HFFc6 (cell line): ENCODE data around the gene GDF7. TPM values are rescaled to one million over a fixed set of nuclear protein-coding genes. Genes with fewer than 3 reads are reported as not detected.
A peak's percentile ranks its signal among the peaks of the same experiment; 100 is the strongest.

Experiments used
- DNase-seq: peaks from one replicate; pipeline ENCODE4 v3.0.0-alpha.2; 2018
- H3K27ac Mint-ChIP-seq: 2 replicates; pipeline ENCODE4 v1.8.0; 2020; ENCODE audit warnings: mild to moderate bottlenecking, mixed read lengths
- H3K27me3 Mint-ChIP-seq: 2 replicates; pipeline ENCODE4 v1.8.0; 2021; ENCODE audit warnings: mild to moderate bottlenecking, moderate library complexity, mixed read lengths; ENCODE audit not compliant: insufficient read depth
- H3K36me3 Mint-ChIP-seq: 2 replicates; pipeline ENCODE4 v1.8.0; 2021; ENCODE audit warnings: low read depth, mixed read lengths
- H3K4me1 Mint-ChIP-seq: 2 replicates; pipeline ENCODE4 v1.8.0; 2020; ENCODE audit warnings: low read depth, mixed read lengths
- H3K4me3 Mint-ChIP-seq: 2 replicates; pipeline ENCODE4 v1.8.0; 2020; ENCODE audit warnings: mild to moderate bottlenecking, moderate library complexity, mixed read lengths
- H3K9me3 Mint-ChIP-seq: 2 replicates; pipeline ENCODE4 v1.8.0; 2020; ENCODE audit warnings: mild to moderate bottlenecking, mixed read lengths
- total RNA-seq, 6 experiments: library from RNA; stranded (reverse); fragmentation: NEBNext Ultra II Directional; extraction: Animal tissue kit (Norgen Biotek cat#: 25700); gene quantifications; 2 replicates in 1 of 6; 3 replicates in 5 of 6; pipeline ENCODE4 v1.2.3, GENCODE V29; 2021
- TF ChIP-seq, protein P1 (sequence below): fragments of 200-600 bp; sonication (generic); IDR thresholded peaks from 2 replicates; pipeline ENCODE4 v1.5.0; 2021; ENCODE audit warnings: antibody characterized with exemption, mild to moderate bottlenecking

GDF7 gene
- total RNA-seq, 6 experiments from 2014 or later = 0.05 TPM; not detected in 5

- peaks cover 7% of the 10 kb centered on the region for H3K27me3 Mint-ChIP-seq
- peaks cover 17% of the 10 kb centered on the region for H3K4me1 Mint-ChIP-seq
- no peaks in the 10 kb centered on the region for H3K36me3 Mint-ChIP-seq
- no peaks in the 10 kb centered on the region for H3K9me3 Mint-ChIP-seq
- TF ChIP-seq, protein P1, sequence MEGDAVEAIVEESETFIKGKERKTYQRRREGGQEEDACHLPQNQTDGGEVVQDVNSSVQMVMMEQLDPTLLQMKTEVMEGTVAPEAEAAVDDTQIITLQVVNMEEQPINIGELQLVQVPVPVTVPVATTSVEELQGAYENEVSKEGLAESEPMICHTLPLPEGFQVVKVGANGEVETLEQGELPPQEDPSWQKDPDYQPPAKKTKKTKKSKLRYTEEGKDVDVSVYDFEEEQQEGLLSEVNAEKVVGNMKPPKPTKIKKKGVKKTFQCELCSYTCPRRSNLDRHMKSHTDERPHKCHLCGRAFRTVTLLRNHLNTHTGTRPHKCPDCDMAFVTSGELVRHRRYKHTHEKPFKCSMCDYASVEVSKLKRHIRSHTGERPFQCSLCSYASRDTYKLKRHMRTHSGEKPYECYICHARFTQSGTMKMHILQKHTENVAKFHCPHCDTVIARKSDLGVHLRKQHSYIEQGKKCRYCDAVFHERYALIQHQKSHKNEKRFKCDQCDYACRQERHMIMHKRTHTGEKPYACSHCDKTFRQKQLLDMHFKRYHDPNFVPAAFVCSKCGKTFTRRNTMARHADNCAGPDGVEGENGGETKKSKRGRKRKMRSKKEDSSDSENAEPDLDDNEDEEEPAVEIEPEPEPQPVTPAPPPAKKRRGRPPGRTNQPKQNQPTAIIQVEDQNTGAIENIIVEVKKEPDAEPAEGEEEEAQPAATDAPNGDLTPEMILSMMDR = 0 out of 2 replicates have a peak, but pooled peaks have one; percentile 20
- peak overlapping the region; percentile 60 for H3K27ac Mint-ChIP-seq
- DNase-seq = peak; percentile 66
- peak overlapping the region; percentile 25; the same call in 1 of the 2 replicates for H3K4me3 Mint-ChIP-seq
These were observed 8.2 kb downstream of the GDF7 start for GRCh38 chr2:20674974-20675679.

DNA sequence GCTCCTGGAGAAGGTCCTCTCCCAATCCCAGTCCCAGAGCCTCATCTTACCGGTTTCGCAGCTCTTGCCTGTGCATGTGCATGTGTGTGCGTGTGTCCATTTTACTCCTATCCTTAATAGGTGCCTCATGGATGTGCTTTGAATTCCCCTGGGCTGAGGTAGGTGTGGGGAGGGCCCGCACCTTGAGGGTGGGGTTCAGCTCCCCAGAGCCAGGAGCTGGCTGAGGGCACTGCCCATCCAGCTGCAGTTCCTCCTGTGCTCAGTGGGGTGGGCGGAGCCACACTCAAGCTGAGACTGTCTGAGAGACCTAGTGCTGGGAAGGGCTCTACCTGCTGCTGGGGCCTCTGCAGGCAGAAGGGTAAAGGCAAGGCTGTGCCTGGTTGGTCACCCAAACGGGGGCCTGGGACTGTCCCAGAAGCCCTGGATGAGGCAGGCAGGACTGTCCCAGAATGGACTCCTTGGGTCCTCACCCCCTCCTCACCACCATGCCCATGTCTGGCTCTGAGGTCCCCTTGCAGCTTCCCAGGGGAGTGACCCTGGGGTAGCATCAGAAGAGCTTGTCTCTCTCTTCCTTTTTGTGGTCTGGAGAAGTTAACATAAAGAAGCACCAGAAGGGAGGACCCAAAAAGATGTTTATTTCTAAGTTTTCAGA, 8.9 kb downstream of the GDF7 start:
- Mint-ChIP-seq H3K27me3 (peaks cover 7% of the 10 kb centered on the region), H3K36me3 (no peaks in the 10 kb centered on the region), H3K4me3 (peak overlapping the region; percentile 25), H3K9me3 (no peaks in the 10 kb centered on the region), H3K4me1 (peaks cover 17% of the 10 kb centered on the region), H3K27ac (peak overlapping the region; percentile 60; the same call in 1 of the 2 replicates)
- DNase-seq = no peak
- TF ChIP-seq, protein P1 = no peak

DNA sequence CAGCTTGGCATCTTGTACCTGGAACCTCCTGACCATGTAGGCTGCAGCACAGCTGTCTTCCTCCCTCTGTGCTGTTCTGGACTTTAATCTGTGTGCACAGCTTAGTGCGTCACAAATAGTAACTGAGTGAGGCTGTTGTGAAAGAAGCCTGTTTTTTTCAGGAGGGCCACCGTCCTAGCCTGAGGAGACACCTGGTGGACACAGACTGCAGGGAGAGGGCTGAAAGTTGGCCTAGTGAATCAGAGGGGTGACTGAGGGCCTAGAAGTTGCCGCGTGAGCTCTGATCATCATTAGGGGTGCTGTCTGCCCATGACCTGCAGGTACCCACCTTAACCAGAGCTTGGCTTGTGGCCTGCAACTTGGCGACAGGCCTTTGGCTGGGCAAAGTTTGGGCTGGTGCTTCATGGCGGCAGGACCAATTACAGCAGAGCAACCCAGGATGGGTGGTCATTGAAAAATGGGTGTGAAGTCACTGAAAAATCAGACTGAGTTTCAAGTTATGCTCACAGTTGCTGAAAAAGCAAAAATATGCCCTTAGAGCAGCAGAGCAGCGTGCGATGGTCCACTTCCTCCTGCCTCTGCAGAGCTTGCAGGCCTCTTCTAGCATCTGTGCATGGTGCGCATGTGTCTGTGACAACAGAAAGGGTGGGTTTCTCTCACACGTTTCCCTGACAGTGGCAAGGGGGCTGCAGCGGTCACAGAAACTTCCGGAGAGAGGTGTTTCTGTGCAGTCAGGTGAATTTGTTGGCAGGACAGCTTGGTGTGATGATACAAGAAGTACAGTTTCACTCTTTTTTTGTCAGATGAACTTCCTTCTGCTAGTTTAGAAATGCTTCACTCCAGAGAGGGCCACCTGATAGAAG, 9.6 kb downstream of the GDF7 start:
- Mint-ChIP-seq H3K27ac (no peak overlapping the region), H3K4me3 (no peak overlapping the region), H3K27me3 (peaks cover 7% of the 10 kb centered on the region), H3K9me3 (no peaks in the 10 kb centered on the region), H3K4me1 (peaks cover 17% of the 10 kb centered on the region), H3K36me3 (no peaks in the 10 kb centered on the region)
- TF ChIP-seq, protein P1 = no peak
- no peak for DNase-seq

- no peak for DNase-seq
- Mint-ChIP-seq H3K27me3 (peaks cover 5% of the 10 kb centered on the region), H3K27ac (no peak overlapping the region), H3K9me3 (no peaks in the 10 kb centered on the region), H3K36me3 (no peaks in the 10 kb centered on the region), H3K4me3 (no peak overlapping the region), H3K4me1 (peaks cover 17% of the 10 kb centered on the region)
- TF ChIP-seq, protein P1 = peak; percentile 59
These were observed 10.5 kb downstream of the GDF7 start for GRCh38 chr2:20677301-20678085.

GRCh38 chr2:20678086-20678395, 11.1 kb downstream of the GDF7 start:
- Mint-ChIP-seq H3K9me3 (no peaks in the 10 kb centered on the region), H3K4me1 (peaks cover 17% of the 10 kb centered on the region), H3K27ac (no peak overlapping the region), H3K4me3 (no peak overlapping the region), H3K27me3 (peaks cover 5% of the 10 kb centered on the region), H3K36me3 (no peaks in the 10 kb centered on the region)
- DNase-seq = no peak
- TF ChIP-seq, protein P1 = no peak
